Keratinocyte (primary cell): Measurements from ENCODE around the gene FZD1. TPM values are rescaled to one million over a fixed set of nuclear protein-coding genes. Genes with fewer than 3 reads are reported as not detected.
"Not testable (repeated sequence)": the region's sequence is repeated elsewhere in the genome, so short reads cannot be mapped to it uniquely, and the experiment has no call there.

ENCODE experiments used
- DNase-seq: peaks from one replicate; pipeline ENCODE4 v3.0.0-alpha.2; 2011; ENCODE audit warnings: low read depth, missing footprints, low spot score
- FAIRE-seq: peaks from 2 replicates; lab custom pipeline; 2011; peaks lifted over from hg19 to GRCh38; lab: Jason Lieb, UNC
- H2AFZ ChIP-seq: 2 replicates; pipeline ENCODE4 v1.6.0; 2012; ENCODE audit warnings: low read length, control low read depth, inconsistent platforms; ENCODE audit not compliant: control insufficient read depth
- H3K27ac ChIP-seq: 2 replicates; pipeline ENCODE4 v1.5.1; 2011; ENCODE audit warnings: low read length; ENCODE audit not compliant: control insufficient read depth, insufficient read depth
- H3K27me3 ChIP-seq: 3 replicates; pipeline ENCODE4 v1.6.0; 2011; ENCODE audit warnings: low read length; ENCODE audit not compliant: control insufficient read depth, insufficient read depth; ENCODE audit errors: extremely low read depth
- H3K36me3 ChIP-seq, 2 experiments: 2 replicates in 1 of 2; 3 replicates in 1 of 2; pipeline ENCODE4 v1.5.1; 2011; ENCODE audit warnings: low read length in 2 of 2, mild to moderate bottlenecking in 1 of 2; ENCODE audit not compliant: control insufficient read depth in 2 of 2, insufficient read depth in 2 of 2; ENCODE audit errors: extremely low read depth in 1 of 2
- H3K4me1 ChIP-seq: 3 replicates; pipeline ENCODE4 v1.5.1; 2011; ENCODE audit warnings: low read length; ENCODE audit not compliant: control insufficient read depth, insufficient read depth; ENCODE audit errors: extremely low read depth
- H3K4me2 ChIP-seq: 3 replicates; pipeline ENCODE4 v1.6.0; 2011; ENCODE audit warnings: low read depth, low read length; ENCODE audit not compliant: control insufficient read depth, insufficient read depth; ENCODE audit errors: extremely low read depth
- H3K4me3 ChIP-seq, 3 experiments: fragments of 200-600 bp in 1 of 3; sonication (generic) in 1 of 3; 2 replicates in 2 of 3; 3 replicates in 1 of 3; pipeline ENCODE4 v1.5.1; 2011 to 2016; ENCODE audit warnings: low read length in 3 of 3, mild to moderate bottlenecking in 3 of 3, control low read depth in 2 of 3, inconsistent platforms in 1 of 3, low read depth in 1 of 3, mixed read lengths in 1 of 3, mixed run types in 1 of 3, moderate library complexity in 1 of 3; ENCODE audit not compliant: control insufficient read depth in 2 of 3, insufficient read depth in 2 of 3; ENCODE audit errors: extremely low read depth in 1 of 3
- H3K79me2 ChIP-seq: 2 replicates; pipeline ENCODE4 v1.6.0; 2012; ENCODE audit warnings: low read length; ENCODE audit not compliant: control insufficient read depth, insufficient read depth
- H3K9ac ChIP-seq: 3 replicates; pipeline ENCODE4 v1.6.0; 2011; ENCODE audit warnings: low read length; ENCODE audit not compliant: control insufficient read depth, insufficient read depth; ENCODE audit errors: extremely low read depth
- H3K9me1 ChIP-seq: 3 replicates; pipeline ENCODE4 v1.6.0; 2011; ENCODE audit warnings: low read length; ENCODE audit not compliant: control insufficient read depth, insufficient read depth; ENCODE audit errors: extremely low read depth
- H3K9me3 ChIP-seq: 2 replicates; pipeline ENCODE4 v1.5.1; 2012; ENCODE audit warnings: low read depth, low read length; ENCODE audit not compliant: control insufficient read depth
- H4K20me1 ChIP-seq: 3 replicates; pipeline ENCODE4 v1.6.0; 2011; ENCODE audit warnings: low read length; ENCODE audit not compliant: control insufficient read depth, insufficient read depth; ENCODE audit errors: extremely low read depth
- EZH2 ChIP-seq: IDR thresholded peaks from one replicate; pipeline ENCODE4 v1.6.1; 2012; ENCODE audit warnings: inconsistent platforms, mild to moderate bottlenecking, low read length, moderate library complexity
- dilution Hi-C: fragments of 300-500 bp; cut with MboI; formaldehyde crosslinking; loops from one replicate; pipeline ENCODE4 v1.7.0; 2020; ENCODE audit warnings: low sequenced_read_pairs; ENCODE audit not compliant: extremely low pct_ligation_motif_present
- polyA plus RNA-seq, 5 experiments: library from polyadenylated mRNA; depleted of rRNA in 3 of 5; stranded (reverse) in 3 of 5; stranded (forward) in 1 of 5; unstranded in 1 of 5; fragments of >200 nt; gene quantifications; 1 replicate in 1 of 5; 2 replicates in 3 of 5; 3 replicates in 1 of 5; pipeline versions ENCODE4 v1.2.1 to v1.2.3, GENCODE V29; 2011 to 2012; ENCODE audit warnings: missing spikeins in 2 of 5, low read depth in 1 of 5, low replicate concordance in 1 of 5
- TF ChIP-seq, protein P1 (sequence below), 3 experiments: IDR thresholded peaks in 1 of 3; conservative IDR thresholded peaks in 1 of 3; optimal IDR thresholded peaks in 1 of 3; 2 replicates in 2 of 3; 3 replicates in 1 of 3; pipeline versions ENCODE3 to v1.5.1; 2011; ENCODE audit warnings: low read length in 3 of 3, mild to moderate bottlenecking in 3 of 3, moderate library complexity in 2 of 3, control low read depth in 1 of 3, inconsistent platforms in 1 of 3; ENCODE audit not compliant: insufficient read depth in 2 of 3; ENCODE audit errors: extremely low read depth in 1 of 3

The FZD1 gene
- polyA plus RNA-seq, 1 donor (not counting 4 experiments of a cell fraction or from before 2014, with no cell fraction given): 1.3 TPM

DNA sequence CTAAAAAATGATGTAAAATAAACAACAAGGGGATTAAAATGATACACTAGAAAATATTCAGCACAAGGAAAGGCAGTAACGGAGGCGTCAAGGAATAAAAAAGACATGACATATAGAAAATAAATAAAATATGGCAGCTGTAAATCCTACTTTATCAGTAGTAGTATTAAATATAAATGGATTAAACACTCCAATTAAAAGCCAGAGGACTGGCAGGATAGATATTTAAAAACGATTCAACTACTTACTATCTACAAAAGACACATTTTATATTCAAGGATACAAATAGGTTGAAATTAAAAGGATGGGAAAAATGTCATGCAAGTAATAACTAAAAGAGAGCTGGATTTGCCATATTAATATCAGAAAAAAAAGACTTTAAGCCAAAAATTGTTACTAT, 43.2 kb downstream of the FZD1 start:
- H3K4me2 ChIP-seq: no peak overlapping the region
- no peak overlapping the region for H2AFZ ChIP-seq
- H3K36me3 ChIP-seq: no peaks in the 10 kb centered on the region
- no peaks in the 10 kb centered on the region for H3K9me1 ChIP-seq
- no peak overlapping the region for H3K9ac ChIP-seq
- H3K9me3 ChIP-seq: no peaks in the 10 kb centered on the region
- H3K4me3 ChIP-seq: no peak overlapping the region
- H3K79me2 ChIP-seq: no peaks in the 10 kb centered on the region
- TF ChIP-seq, protein P1, sequence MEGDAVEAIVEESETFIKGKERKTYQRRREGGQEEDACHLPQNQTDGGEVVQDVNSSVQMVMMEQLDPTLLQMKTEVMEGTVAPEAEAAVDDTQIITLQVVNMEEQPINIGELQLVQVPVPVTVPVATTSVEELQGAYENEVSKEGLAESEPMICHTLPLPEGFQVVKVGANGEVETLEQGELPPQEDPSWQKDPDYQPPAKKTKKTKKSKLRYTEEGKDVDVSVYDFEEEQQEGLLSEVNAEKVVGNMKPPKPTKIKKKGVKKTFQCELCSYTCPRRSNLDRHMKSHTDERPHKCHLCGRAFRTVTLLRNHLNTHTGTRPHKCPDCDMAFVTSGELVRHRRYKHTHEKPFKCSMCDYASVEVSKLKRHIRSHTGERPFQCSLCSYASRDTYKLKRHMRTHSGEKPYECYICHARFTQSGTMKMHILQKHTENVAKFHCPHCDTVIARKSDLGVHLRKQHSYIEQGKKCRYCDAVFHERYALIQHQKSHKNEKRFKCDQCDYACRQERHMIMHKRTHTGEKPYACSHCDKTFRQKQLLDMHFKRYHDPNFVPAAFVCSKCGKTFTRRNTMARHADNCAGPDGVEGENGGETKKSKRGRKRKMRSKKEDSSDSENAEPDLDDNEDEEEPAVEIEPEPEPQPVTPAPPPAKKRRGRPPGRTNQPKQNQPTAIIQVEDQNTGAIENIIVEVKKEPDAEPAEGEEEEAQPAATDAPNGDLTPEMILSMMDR (optimal IDR thresholded peaks at IDR 0.05 in 1 of 3, IDR thresholded peaks at IDR 0.05 in 1 of 3, conservative IDR thresholded peaks at IDR 0.05 in 1 of 3; ENCODE audit: extremely low read depth in 1 of 3, insufficient read depth in 2 of 3, low read length in 3 of 3): no peak
- TF ChIP-seq EZH2: no peak
- peaks cover under 1% of the 10 kb centered on the region for H3K4me1 ChIP-seq
- FAIRE-seq (no peak), DNase-seq (no peak)
- no peaks in the 10 kb centered on the region for H3K27me3 ChIP-seq
- no peaks in the 10 kb centered on the region for H4K20me1 ChIP-seq
- H3K27ac ChIP-seq: no peak overlapping the region
- dilution Hi-C loops: no loop called here

DNA sequence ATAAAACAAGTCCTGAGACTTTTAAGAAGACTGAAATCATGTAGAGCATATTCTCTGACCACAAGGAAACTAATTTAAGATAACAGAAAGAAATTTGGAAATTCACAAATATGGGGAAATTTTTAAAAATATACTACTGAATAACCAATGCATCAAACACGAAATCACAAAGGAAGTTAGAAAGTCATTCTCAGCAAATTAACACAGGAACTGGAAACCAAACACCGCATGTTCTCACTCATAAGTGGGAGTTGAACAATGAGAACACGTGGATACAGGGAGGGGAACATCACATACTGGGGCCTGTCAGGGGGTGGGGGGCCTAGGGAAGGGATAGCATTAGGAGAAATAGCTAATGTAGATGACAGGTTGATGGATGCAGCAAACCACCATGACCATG, 44.0 kb downstream of the FZD1 start:
- H4K20me1 ChIP-seq, H2AFZ ChIP-seq, H3K4me3 ChIP-seq, H3K36me3 ChIP-seq, FAIRE-seq, H3K27ac ChIP-seq, H3K9me1 ChIP-seq, H3K4me1 ChIP-seq, DNase-seq, H3K79me2 ChIP-seq, H3K9ac ChIP-seq, H3K27me3 ChIP-seq, dilution Hi-C loops, H3K4me2 ChIP-seq, H3K9me3 ChIP-seq: not testable (repeated sequence)

DNA sequence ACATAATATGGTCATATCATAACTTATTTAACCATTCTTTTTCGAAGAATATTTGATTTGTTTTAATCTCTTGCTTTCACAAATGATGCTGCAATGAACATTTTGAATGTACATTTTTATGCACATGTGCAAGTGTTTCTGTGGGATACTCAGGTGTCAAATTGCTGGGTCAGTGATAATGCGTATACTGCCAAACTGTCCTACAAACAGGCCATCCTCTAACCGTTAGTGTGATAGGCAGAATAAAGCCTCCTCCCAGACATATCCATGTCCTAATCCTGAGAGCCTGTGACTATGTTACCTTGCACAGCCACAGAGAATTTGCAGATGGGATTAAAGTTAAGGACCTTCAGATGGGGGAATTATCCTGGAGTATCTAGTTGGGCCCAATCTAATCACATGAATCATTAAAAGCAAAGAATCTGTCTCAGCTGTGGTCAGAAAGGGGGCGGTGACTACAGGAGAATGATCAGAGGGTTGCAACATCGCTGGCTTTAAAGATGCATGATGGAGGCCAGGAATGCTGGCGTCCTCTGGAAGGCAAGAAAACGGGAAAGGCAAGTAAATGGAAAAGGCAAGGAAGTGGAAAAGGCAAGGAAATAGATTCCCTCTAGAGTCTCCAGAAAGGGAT, 46.7 kb downstream of the FZD1 start:
- no peak overlapping the region for H2AFZ ChIP-seq
- FAIRE-seq (no peak), DNase-seq (no peak)
- H3K27ac ChIP-seq: no peak overlapping the region
- H4K20me1 ChIP-seq: no peaks in the 10 kb centered on the region
- no peaks in the 10 kb centered on the region for H3K9me3 ChIP-seq
- dilution Hi-C loops: no loop called here
- TF ChIP-seq, protein P1 (optimal IDR thresholded peaks at IDR 0.05 in 1 of 3, IDR thresholded peaks at IDR 0.05 in 1 of 3, conservative IDR thresholded peaks at IDR 0.05 in 1 of 3; ENCODE audit: extremely low read depth in 1 of 3, insufficient read depth in 2 of 3, low read length in 3 of 3): no peak
- no peak for TF ChIP-seq EZH2
- no peaks in the 10 kb centered on the region for H3K9me1 ChIP-seq
- peaks cover 20% of the 10 kb centered on the region for H3K4me1 ChIP-seq
- no peaks in the 10 kb centered on the region for H3K36me3 ChIP-seq
- H3K4me2 ChIP-seq: no peak overlapping the region
- H3K79me2 ChIP-seq: no peaks in the 10 kb centered on the region
- H3K4me3 ChIP-seq: no peak overlapping the region
- no peaks in the 10 kb centered on the region for H3K27me3 ChIP-seq
- H3K9ac ChIP-seq: no peak overlapping the region
